Measurements from ENCODE around the gene SLX1B. TPM values are rescaled to one million over a fixed set of nuclear protein-coding genes. Genes with fewer than 3 reads are reported as not detected.
"Not testable (repeated sequence)": the region's sequence is repeated elsewhere in the genome, so short reads cannot be mapped to it uniquely, and the experiment has no call there.

SLX1B gene
- total RNA-seq = 31.7 TPM
- long read RNA-seq, transcript SLX1B-201 (6 exons, 1,165 nt) = major isoform, 18 of 21 reads
- long read RNA-seq, partial matches to known transcripts = 2 of 21 reads
- long read RNA-seq, other reads (novel, unspliced or antisense) = 0 of 21 reads

GRCh38 chr16:29454269-29454668 is at the start of gene SLX1B, which contains the start of gene BOLA2:
TSS of gene SLX1B (plus strand) at chr16:29454533.
TSS of gene BOLA2 (minus strand) at chr16:29454351. CDS start at chr16:29454253, 98 bp downstream.
- H3K9me3 ChIP-seq; DNase-seq; H3K36me3 ChIP-seq; H3K4me3 ChIP-seq; intact Hi-C loops (cut with DNase I); H3K27me3 ChIP-seq (ENCODE audit: low read depth); H3K27ac ChIP-seq; H3K4me1 ChIP-seq: not testable (repeated sequence)
- ATAC-seq = peak; percentile 97

GRCh38 chr16:29405249-29405648 is 49.1 kb upstream of the SLX1B start:
- ATAC-seq = not testable (repeated sequence)

GRCh38 chr16:29423587-29423986 is 30.7 kb upstream of the SLX1B start:
- H3K9me3 ChIP-seq; H3K36me3 ChIP-seq; H3K27me3 ChIP-seq (ENCODE audit: low read depth); H3K4me3 ChIP-seq; DNase-seq; intact Hi-C loops (cut with DNase I); ATAC-seq; H3K4me1 ChIP-seq; H3K27ac ChIP-seq: not testable (repeated sequence)

More at GRCh38 chr16:29405249-29405648, 49.1 kb upstream of the SLX1B start:
- H3K9me3 ChIP-seq; H3K27ac ChIP-seq; H3K27me3 ChIP-seq (ENCODE audit: low read depth); H3K36me3 ChIP-seq; H3K4me1 ChIP-seq; intact Hi-C loops (cut with DNase I); DNase-seq; H3K4me3 ChIP-seq: not testable (repeated sequence)

GRCh38 chr16:29425390-29425789 is 28.9 kb upstream of the SLX1B start:
- H3K36me3 ChIP-seq; ATAC-seq; H3K4me3 ChIP-seq; DNase-seq; H3K27ac ChIP-seq; H3K27me3 ChIP-seq (ENCODE audit: low read depth); H3K4me1 ChIP-seq; intact Hi-C loops (cut with DNase I); H3K9me3 ChIP-seq: not testable (repeated sequence)

- H3K36me3 ChIP-seq; H3K27ac ChIP-seq; H3K27me3 ChIP-seq (ENCODE audit: low read depth); H3K9me3 ChIP-seq; H3K4me3 ChIP-seq; H3K4me1 ChIP-seq; DNase-seq; intact Hi-C loops (cut with DNase I): not testable (repeated sequence)
- peak; percentile 12 to 50 for ATAC-seq
Measured at GRCh38 chr16:29453754-29454153, 579 bp upstream of the SLX1B start.

GRCh38 chr16:29454828-29455227 is 495 bp downstream of the SLX1B start:
- intact Hi-C loops (cut with DNase I); H3K27ac ChIP-seq; DNase-seq; H3K27me3 ChIP-seq (ENCODE audit: low read depth); H3K4me3 ChIP-seq; H3K36me3 ChIP-seq; H3K4me1 ChIP-seq; H3K9me3 ChIP-seq: not testable (repeated sequence)
- peak; percentile 90 to 93 for ATAC-seq

GRCh38 chr16:29457660-29458059 is 3.3 kb downstream of the SLX1B start:
- H3K4me1 ChIP-seq; DNase-seq; H3K27me3 ChIP-seq (ENCODE audit: low read depth); H3K36me3 ChIP-seq; H3K9me3 ChIP-seq; H3K27ac ChIP-seq; intact Hi-C loops (cut with DNase I); ATAC-seq; H3K4me3 ChIP-seq: not testable (repeated sequence)

- H3K4me3 ChIP-seq; H3K9me3 ChIP-seq; H3K27me3 ChIP-seq (ENCODE audit: low read depth); H3K36me3 ChIP-seq; H3K27ac ChIP-seq; DNase-seq; intact Hi-C loops (cut with DNase I); H3K4me1 ChIP-seq: not testable (repeated sequence)
- ATAC-seq = peak; percentile 59 to 77
Measured at GRCh38 chr16:29459706-29460646, 5.6 kb downstream of the SLX1B start, which contains the start of gene SULT1A4. TSS of gene SULT1A4 (plus strand) at chr16:29459913. CDS start at chr16:29461386, 1,473 bp downstream.

GRCh38 chr16:29460647-29461030 is 6.3 kb downstream of the SLX1B start:
- H3K4me1 ChIP-seq; intact Hi-C loops (cut with DNase I); H3K27ac ChIP-seq; H3K9me3 ChIP-seq; DNase-seq; H3K36me3 ChIP-seq; H3K27me3 ChIP-seq (ENCODE audit: low read depth); H3K4me3 ChIP-seq: not testable (repeated sequence)
- peak in 1 of 2 donors; percentile 9 for ATAC-seq

- H3K27me3 ChIP-seq (ENCODE audit: low read depth); DNase-seq; intact Hi-C loops (cut with DNase I); H3K36me3 ChIP-seq; H3K27ac ChIP-seq; H3K9me3 ChIP-seq; H3K4me3 ChIP-seq; H3K4me1 ChIP-seq: not testable (repeated sequence)
- peak; percentile 63 to 75 for ATAC-seq
Measured at GRCh38 chr16:29465985-29466824, 11.9 kb downstream of the SLX1B start.

- DNase-seq; H3K27me3 ChIP-seq (ENCODE audit: low read depth); H3K4me3 ChIP-seq; intact Hi-C loops (cut with DNase I); H3K9me3 ChIP-seq; H3K27ac ChIP-seq; H3K36me3 ChIP-seq; H3K4me1 ChIP-seq: not testable (repeated sequence)
- peak; percentile 40 to 46 for ATAC-seq
Measured at GRCh38 chr16:29466904-29467303, 12.6 kb downstream of the SLX1B start.

GRCh38 chr16:29467654-29468366 is 13.5 kb downstream of the SLX1B start:
- H3K27me3 ChIP-seq (ENCODE audit: low read depth); DNase-seq; H3K9me3 ChIP-seq; H3K4me3 ChIP-seq; H3K36me3 ChIP-seq; H3K4me1 ChIP-seq; H3K27ac ChIP-seq; intact Hi-C loops (cut with DNase I): not testable (repeated sequence)
- ATAC-seq = peak; percentile 30 to 32

- H3K36me3 ChIP-seq; H3K9me3 ChIP-seq; H3K4me1 ChIP-seq; intact Hi-C loops (cut with DNase I); H3K27me3 ChIP-seq (ENCODE audit: low read depth); H3K27ac ChIP-seq: not testable (repeated sequence)
- H3K4me3 ChIP-seq = peak overlapping the region; percentile 34
- DNase-seq (peak; percentile 81), ATAC-seq (peak; percentile 77 to 89)
Measured at GRCh38 chr16:29469660-29470059, 15.3 kb downstream of the SLX1B start.
